Gastroesophageal sphincter (tissue), 4 donors: Measurements from ENCODE around the gene TRIM67. TPM values are rescaled to one million over a fixed set of nuclear protein-coding genes. Genes with fewer than 3 reads are reported as not detected.

Experiments
- ATAC-seq: fragments of 150-250 bp; one replicate; pipeline ENCODE4 v1.9.1; 2016; ENCODE audit warnings: mild to moderate bottlenecking, moderate library complexity
- H3K27ac ChIP-seq, 4 donors: fragments of 200-600 bp; sonication (generic) in 3 of 4; 1 replicate in 3 of 4; 2 replicates in 1 of 4; pipeline ENCODE4 v1.5.1; 2016 to 2019
- H3K27me3 ChIP-seq: fragments of 200-600 bp; sonication (generic); one replicate; pipeline ENCODE4 v1.5.1; 2019
- H3K36me3 ChIP-seq, 2 donors: fragments of 200-600 bp; sonication (generic); one replicate each; pipeline ENCODE4 v1.5.1; 2019; ENCODE audit warnings: control low read depth in 1 of 2
- H3K4me1 ChIP-seq, 3 donors: fragments of 200-600 bp; sonication (generic); 1 replicate in 2 of 3; 2 replicates in 1 of 3; pipeline ENCODE4 v1.5.1; 2016 to 2019; ENCODE audit warnings: control low read depth in 2 of 3
- H3K4me3 ChIP-seq, 2 donors: fragments of 200-600 bp; sonication (generic); one replicate each; pipeline ENCODE4 v1.5.1; 2019; ENCODE audit warnings: mild to moderate bottlenecking in 1 of 2, moderate library complexity in 1 of 2
- H3K9me3 ChIP-seq, 3 donors: fragments of 200-600 bp; sonication (generic); one replicate each; pipeline ENCODE4 v1.5.1; 2017 to 2019; ENCODE audit warnings: control low read depth in 2 of 3
- EP300 ChIP-seq: sonication (generic); formaldehyde crosslinking; IDR thresholded peaks from one replicate; pipeline ENCODE4 v1.6.1; 2017; ENCODE audit warnings: antibody characterized with exemption, mild to moderate bottlenecking
- POLR2A ChIP-seq, 2 donors: fragments of 450-650 bp; IDR thresholded peaks; one replicate each; pipeline ENCODE4 v1.6.1; 2017; ENCODE audit warnings: antibody characterized with exemption in 2 of 2, mild to moderate bottlenecking in 2 of 2, moderate library complexity in 1 of 2
- POLR2AphosphoS5 ChIP-seq: sonication (generic); formaldehyde crosslinking; IDR thresholded peaks from one replicate; pipeline ENCODE4 v1.6.1; 2017; ENCODE audit warnings: antibody characterized with exemption
- WGBS, 2 donors: methylation state at CpG; one replicate each; pipeline ENCODE4 v1.1.5; 2018; ENCODE audit warnings: low coverage in 1 of 2; 5-methylcytosine and 5-hydroxymethylcytosine counted together
- total RNA-seq, 4 donors: library from RNA; depleted of rRNA; stranded (reverse); fragments of >200 nt; gene quantifications; one replicate each; pipeline ENCODE4 v1.1.0, GENCODE V29; 2016
- TF ChIP-seq, protein P1 (sequence below), 4 experiments: fragments of 200-600 bp in 2 of 4; fragments of 450-650 bp in 2 of 4; sonication (generic) in 1 of 4; IDR thresholded peaks; one replicate each; pipeline ENCODE4 v1.5.1; 2017 to 2019; ENCODE audit warnings: antibody characterized with exemption in 4 of 4, mild to moderate bottlenecking in 2 of 4, moderate library complexity in 2 of 4

TRIM67 gene
- total RNA-seq, 4 donors from 2014 or later = 0.04 to 0.13 TPM; not detected in 2

DNA sequence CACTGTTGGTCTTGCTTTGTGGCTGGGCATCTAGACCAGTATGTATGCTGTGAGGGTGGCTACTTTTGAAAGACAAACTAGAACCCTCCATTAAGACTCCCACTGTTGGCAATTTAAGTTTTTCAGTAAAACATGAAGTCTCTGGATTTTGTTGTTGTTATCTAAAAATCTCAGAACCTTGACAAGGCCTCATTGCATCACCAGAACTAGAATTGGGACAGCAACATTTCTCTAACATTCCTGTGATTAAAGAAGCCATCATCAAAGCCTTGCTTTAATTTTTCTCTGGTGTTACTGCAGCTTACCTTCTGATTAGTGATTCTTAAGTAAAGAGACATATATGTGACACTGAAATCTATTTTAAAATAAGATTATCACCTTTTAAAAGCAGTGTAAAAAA, 4.5 kb downstream of the TRIM67 start:
- Histone ChIP-seq H3K4me1 (peaks cover 0 to 25% (median 18%) of the 10 kb centered on the region in 3 donors), H3K27ac (no peak overlapping the region), H3K4me3 (no peak overlapping the region), H3K27me3 (peaks cover 81% of the 10 kb centered on the region), H3K9me3 (no peaks in the 10 kb centered on the region), H3K36me3 (no peaks in the 10 kb centered on the region)
- TF ChIP-seq EP300 (no peak), POLR2A (IDR thresholded peaks at IDR 0.05) (no peak), POLR2AphosphoS5 (no peak)
- TF ChIP-seq, protein P1, sequence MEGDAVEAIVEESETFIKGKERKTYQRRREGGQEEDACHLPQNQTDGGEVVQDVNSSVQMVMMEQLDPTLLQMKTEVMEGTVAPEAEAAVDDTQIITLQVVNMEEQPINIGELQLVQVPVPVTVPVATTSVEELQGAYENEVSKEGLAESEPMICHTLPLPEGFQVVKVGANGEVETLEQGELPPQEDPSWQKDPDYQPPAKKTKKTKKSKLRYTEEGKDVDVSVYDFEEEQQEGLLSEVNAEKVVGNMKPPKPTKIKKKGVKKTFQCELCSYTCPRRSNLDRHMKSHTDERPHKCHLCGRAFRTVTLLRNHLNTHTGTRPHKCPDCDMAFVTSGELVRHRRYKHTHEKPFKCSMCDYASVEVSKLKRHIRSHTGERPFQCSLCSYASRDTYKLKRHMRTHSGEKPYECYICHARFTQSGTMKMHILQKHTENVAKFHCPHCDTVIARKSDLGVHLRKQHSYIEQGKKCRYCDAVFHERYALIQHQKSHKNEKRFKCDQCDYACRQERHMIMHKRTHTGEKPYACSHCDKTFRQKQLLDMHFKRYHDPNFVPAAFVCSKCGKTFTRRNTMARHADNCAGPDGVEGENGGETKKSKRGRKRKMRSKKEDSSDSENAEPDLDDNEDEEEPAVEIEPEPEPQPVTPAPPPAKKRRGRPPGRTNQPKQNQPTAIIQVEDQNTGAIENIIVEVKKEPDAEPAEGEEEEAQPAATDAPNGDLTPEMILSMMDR (IDR thresholded peaks at IDR 0.05) = no peak
- ATAC-seq = no peak

DNA sequence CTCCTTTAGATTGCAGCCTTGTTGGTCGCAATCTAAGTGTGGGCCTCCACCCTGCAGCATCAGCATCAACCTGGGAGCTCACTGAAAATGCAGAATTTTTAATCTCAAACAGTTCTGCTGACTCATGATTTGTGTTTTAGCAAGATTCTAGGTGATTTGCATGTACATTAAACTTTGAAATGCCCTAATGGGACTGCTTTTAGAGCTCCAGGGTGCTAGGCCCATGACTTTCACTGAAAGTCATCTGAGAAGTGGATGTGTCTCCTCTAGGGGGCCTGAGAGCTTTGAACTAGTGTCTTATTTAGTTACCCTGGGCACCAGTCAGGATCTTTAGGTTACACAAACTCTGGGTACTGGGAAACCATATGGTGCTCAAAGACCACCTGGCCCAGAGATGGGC, 9.0 kb downstream of the TRIM67 start:
- H3K4me1 ChIP-seq = no peaks in the 10 kb centered on the region
- no peak overlapping the region for H3K27ac ChIP-seq
- H3K36me3 ChIP-seq = no peaks in the 10 kb centered on the region
- TF ChIP-seq, protein P1 (IDR thresholded peaks at IDR 0.05) = no peak
- no peak for TF ChIP-seq EP300
- no peak for TF ChIP-seq POLR2A (IDR thresholded peaks at IDR 0.05)
- TF ChIP-seq POLR2AphosphoS5 = no peak
- 100% methylated on average over 1 of the region's 1 CpG; no CpG with 5 or more reads in 1 of the 2 donors for WGBS, 2 donors
- no peak for ATAC-seq
- no peaks in the 10 kb centered on the region for H3K9me3 ChIP-seq
- H3K27me3 ChIP-seq = peaks cover 73% of the 10 kb centered on the region
- H3K4me3 ChIP-seq = no peak overlapping the region

DNA sequence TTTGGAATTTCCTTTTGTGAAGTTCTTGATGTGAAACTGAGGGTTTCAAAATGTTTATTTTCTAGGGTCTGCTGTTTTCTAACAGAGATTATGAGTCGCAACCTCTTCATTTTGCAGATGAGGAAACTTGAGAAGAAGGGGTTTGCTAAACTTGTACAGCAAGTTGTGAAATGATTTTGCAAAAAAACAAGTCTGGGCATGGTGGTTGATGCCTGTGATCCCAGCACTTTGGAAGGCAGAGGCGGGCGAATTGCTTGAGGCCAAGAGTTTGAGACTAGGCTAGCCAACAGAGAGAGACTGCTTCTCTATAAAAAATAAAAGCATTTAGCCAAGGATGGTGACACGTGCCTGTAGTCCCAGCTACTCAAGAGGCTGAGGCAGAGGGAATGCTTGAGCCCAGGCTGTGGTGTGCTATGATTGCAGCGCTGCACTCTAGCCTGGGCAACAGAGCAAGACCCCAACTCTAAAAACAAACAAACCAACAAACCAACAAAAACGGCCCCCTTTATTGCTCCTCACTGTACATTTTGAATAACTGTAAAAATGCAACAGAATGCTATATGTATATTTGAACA, 9.9 kb downstream of the TRIM67 start:
- no peak overlapping the region for H3K27ac ChIP-seq
- H3K4me1 ChIP-seq = no peaks in the 10 kb centered on the region
- no peak for ATAC-seq
- WGBS, 2 donors = 50 to 61% methylated on average over 1 to 4 of the region's 6 CpGs
- H3K4me3 ChIP-seq = no peak overlapping the region
- no peaks in the 10 kb centered on the region for H3K36me3 ChIP-seq
- TF ChIP-seq, protein P1 (IDR thresholded peaks at IDR 0.05) = no peak
- no peak for TF ChIP-seq EP300
- TF ChIP-seq POLR2AphosphoS5 = no peak
- no peak for TF ChIP-seq POLR2A (IDR thresholded peaks at IDR 0.05)
- H3K27me3 ChIP-seq = peaks cover 73% of the 10 kb centered on the region
- H3K9me3 ChIP-seq = no peaks in the 10 kb centered on the region

DNA sequence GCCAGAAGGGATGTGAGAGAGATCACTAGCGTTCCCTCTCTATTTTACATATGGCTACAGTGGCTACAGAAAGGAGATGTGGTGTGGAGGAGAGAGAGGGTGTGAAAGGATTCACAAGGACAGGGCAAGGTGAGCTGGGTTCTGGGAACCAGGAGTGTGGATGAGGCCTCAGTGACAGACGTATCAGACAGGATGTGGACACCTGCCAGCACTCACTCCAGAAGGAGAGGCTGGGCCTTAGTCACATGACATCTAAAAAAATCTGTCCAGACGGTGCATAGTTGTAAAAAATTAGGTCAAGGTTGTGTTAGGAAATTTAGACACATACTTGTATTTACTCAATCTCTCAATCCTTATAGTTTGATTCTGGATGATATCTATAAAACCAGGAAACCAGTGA, 10.6 kb downstream of the TRIM67 start:
- H3K4me3 ChIP-seq = no peak overlapping the region
- TF ChIP-seq POLR2A (IDR thresholded peaks at IDR 0.05) = no peak
- TF ChIP-seq, protein P1 (IDR thresholded peaks at IDR 0.05) = no peak
- H3K27me3 ChIP-seq = peaks cover 78% of the 10 kb centered on the region
- no peak for ATAC-seq
- 17% methylated on average over 2 to 3 of the region's 3 CpGs for WGBS, 2 donors
- no peak overlapping the region for H3K27ac ChIP-seq
- H3K4me1 ChIP-seq = no peaks in the 10 kb centered on the region
- no peaks in the 10 kb centered on the region for H3K9me3 ChIP-seq
- no peaks in the 10 kb centered on the region for H3K36me3 ChIP-seq

DNA sequence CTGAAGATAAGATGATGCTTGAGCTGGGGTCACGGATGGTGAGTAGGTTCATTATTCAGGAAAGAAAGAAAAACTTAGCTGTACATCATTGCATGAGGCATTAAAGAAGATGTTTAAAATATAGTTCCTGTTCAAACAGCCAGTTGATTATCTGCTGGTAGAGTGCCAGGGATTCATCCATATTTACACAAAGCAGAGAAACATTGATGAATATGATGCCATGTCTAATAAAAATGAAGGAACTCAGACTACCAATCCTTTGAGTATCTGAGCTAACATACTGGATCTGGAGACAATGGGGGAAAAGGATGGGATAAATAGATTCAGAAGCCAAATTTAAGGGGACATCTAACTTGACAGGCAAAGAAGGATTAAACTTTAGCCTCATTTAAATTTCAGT, 14.6 kb downstream of the TRIM67 start:
- Histone ChIP-seq H3K36me3 (no peaks in the 10 kb centered on the region), H3K9me3 (peaks cover 0 to 18% (median 0%) of the 10 kb centered on the region in 3 donors), H3K27ac (no peak overlapping the region), H3K4me3 (no peak overlapping the region), H3K27me3 (peaks cover 76% of the 10 kb centered on the region), H3K4me1 (no peaks in the 10 kb centered on the region)
- ATAC-seq = no peak
- WGBS, 2 donors = 0 to 18% methylated on average over 1 of the region's 1 CpG
- TF ChIP-seq, protein P1 (IDR thresholded peaks at IDR 0.05) = no peak
- no peak for TF ChIP-seq POLR2A (IDR thresholded peaks at IDR 0.05)
- no peak for TF ChIP-seq POLR2AphosphoS5
- no peak for TF ChIP-seq EP300
